Esophagus muscularis mucosa (tissue), 3 donors: Measurements from ENCODE around the gene CDV3.

Source experiments
- POLR2AphosphoS5 ChIP-seq, 2 donors: sonication (generic); formaldehyde crosslinking; IDR thresholded peaks; one replicate each; pipeline ENCODE4 v1.6.1; 2017; ENCODE audit warnings: antibody characterized with exemption in 2 of 2
- TF ChIP-seq, protein P1 (sequence below), 3 experiments: fragments of 200-600 bp in 2 of 3; fragments of 450-650 bp in 1 of 3; sonication (generic) in 2 of 3; IDR thresholded peaks; one replicate each; pipeline ENCODE4 v1.5.1; 2017 to 2019; ENCODE audit warnings: antibody characterized with exemption in 3 of 3, mild to moderate bottlenecking in 2 of 3, moderate library complexity in 1 of 3

DNA sequence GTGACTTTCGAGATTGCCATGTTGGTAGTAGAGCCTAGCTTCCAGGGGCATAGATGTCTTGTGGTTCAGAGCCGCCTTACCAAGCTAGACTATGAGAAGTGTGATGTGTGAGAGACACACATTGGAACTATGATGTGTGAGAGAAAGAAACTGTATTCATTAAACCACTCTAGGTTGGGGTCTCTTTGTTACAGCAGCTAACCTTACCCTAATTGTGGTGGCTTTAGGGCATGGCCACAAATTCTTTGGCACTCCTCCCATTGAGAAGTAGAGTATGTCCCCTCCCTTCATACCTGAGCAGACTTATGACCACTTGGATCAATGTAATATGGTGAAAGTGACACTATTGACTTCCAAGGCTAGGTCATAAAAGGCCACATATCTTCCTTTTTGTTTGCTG lies 35.3 kb upstream of the CDV3 start:
- TF ChIP-seq, protein P1, sequence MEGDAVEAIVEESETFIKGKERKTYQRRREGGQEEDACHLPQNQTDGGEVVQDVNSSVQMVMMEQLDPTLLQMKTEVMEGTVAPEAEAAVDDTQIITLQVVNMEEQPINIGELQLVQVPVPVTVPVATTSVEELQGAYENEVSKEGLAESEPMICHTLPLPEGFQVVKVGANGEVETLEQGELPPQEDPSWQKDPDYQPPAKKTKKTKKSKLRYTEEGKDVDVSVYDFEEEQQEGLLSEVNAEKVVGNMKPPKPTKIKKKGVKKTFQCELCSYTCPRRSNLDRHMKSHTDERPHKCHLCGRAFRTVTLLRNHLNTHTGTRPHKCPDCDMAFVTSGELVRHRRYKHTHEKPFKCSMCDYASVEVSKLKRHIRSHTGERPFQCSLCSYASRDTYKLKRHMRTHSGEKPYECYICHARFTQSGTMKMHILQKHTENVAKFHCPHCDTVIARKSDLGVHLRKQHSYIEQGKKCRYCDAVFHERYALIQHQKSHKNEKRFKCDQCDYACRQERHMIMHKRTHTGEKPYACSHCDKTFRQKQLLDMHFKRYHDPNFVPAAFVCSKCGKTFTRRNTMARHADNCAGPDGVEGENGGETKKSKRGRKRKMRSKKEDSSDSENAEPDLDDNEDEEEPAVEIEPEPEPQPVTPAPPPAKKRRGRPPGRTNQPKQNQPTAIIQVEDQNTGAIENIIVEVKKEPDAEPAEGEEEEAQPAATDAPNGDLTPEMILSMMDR (IDR thresholded peaks at IDR 0.05) = no peak
- no peak for TF ChIP-seq POLR2AphosphoS5 (IDR thresholded peaks at IDR 0.05)
